Stimulated activated CD8-positive, alpha-beta memory T cell treated with anti-CD3 and anti-CD28 coated beads, Interleukin-7, amount 100 ng/mL, for 48 hours (primary cell): Measurements from ENCODE around the gene NCF4.
A peak's percentile ranks its signal among the peaks of the same experiment; 100 is the strongest.

ENCODE experiments used
- DNase-seq, 2 donors: peaks; one replicate each; pipeline ENCODE4 v3.0.0-alpha.2; 2020; ENCODE audit warnings: low read depth in 1 of 2; ENCODE audit errors: extremely low read depth in 1 of 2

NCF4 gene

GRCh38 chr22:36892292-36892691, 31.5 kb downstream of the NCF4 start:
- DNase-seq = no peak

GRCh38 chr22:36893262-36893661, 32.5 kb downstream of the NCF4 start:
- no peak for DNase-seq

DNA sequence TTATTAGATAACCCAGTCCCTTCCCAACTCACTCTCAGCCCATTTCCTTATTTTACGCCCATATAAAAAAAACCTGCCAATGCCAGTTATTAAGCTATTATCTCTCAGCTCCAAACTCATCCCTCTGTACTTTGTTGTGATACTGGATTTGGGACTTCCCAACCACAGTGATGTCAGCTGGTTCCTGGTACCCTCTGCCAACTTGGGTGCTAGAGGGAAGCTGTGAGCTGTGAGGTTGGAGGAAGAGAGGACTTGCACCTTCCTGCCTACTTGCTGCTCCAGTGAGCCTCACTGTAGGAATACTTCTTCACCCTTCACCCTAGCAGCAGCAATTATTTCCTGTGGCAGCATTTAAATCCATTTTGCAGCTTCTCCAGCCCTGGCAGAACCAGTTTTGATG, 33.5 kb downstream of the NCF4 start:
- DNase-seq = no peak

GRCh38 chr22:36897611-36898010, 36.8 kb downstream of the NCF4 start:
- DNase-seq = no peak

- no peak for DNase-seq
Measured at GRCh38 chr22:36898690-36899089, 37.9 kb downstream of the NCF4 start.

GRCh38 chr22:36899498-36899897, 38.7 kb downstream of the NCF4 start:
- DNase-seq = no peak

DNA sequence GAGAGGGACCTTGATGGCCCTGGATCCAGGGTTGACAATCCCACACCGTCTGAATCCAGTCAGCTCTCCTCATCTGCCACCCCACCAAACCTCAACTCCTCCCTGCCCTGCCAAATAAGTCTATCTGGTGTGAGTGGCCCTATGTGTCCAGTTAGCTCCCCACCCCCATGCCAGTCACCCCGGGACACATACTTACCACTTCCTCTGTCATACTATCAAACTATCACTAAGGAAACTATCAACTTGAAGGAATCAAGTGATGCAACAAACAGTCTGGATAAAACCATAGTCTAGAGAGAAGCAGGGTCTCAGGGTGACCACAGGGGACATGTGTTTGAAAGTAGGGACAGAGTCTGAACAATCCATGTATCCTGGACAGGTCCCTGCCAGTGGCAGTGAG, 39.4 kb downstream of the NCF4 start:
- DNase-seq = no peak

DNA sequence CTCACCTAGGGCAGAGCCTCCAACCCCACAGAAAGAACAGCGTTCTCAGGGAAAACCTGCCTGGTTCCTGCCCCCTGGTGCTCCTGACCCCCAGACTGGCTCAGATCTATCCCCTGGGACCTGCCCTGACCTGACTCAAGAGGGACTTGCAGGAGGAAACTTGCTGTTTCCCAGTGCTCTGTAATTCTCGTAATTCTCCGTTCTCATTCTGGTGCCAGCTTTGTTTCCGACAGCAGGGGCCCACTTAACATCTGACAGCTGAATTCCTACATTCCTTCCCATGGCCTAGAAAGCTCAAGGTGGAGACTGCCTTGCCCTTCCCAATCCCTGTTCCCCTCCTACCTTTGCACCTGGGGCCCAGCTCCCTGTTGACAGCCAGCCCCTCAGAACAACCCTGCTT, 40.1 kb downstream of the NCF4 start:
- no peak for DNase-seq

- DNase-seq = peak in 1 of 2 donors; percentile 23
Measured at GRCh38 chr22:36901411-36902142, 40.8 kb downstream of the NCF4 start.

- DNase-seq = no peak
Measured at GRCh38 chr22:36902143-36902926, 41.5 kb downstream of the NCF4 start.

- DNase-seq = no peak
Measured at GRCh38 chr22:36904260-36904880, 43.6 kb downstream of the NCF4 start.

DNA sequence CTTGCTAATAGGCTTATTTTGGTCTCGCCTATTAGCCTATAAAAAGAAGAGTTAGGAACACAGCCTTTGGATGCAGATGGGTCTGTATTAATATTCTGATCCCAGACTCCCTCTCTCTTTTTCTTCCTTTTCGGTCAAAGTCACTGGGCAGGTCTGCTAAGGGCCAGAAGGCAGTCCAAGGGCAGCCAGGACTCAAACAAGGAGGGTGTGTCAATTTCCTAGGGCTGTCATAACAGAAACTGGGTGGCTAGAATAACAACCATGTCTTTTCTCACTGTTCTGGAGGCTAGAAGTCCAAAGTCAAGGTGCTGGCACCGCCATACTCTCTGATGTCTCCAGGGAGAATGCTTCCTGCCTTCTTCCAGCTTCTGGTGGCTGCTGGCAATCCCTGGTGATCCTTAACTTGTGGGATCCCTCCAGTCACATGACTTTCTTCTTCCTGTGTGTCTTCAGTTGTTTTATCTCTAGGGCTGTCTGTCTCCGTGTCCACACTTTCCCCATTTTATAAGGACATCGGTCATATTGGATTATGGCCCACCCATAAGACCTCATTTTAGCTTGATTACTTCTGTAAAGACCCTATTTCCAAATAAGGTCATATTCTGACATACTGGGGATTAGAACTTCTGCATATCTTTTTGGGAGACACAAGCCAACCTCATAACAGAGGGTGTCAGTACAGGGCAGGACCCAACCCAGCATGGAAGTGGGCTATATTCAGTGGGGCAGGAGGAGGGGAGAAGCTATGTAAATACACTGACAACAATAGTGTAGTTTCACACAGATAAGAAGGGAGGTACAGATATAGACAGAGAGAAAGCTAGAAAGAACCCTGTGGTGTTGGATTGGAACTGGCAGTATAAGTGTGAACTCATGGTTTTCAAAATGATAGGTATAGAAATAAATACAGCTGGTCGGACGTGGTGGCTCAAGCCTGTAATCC, 46.7 kb downstream of the NCF4 start:
- no peak for DNase-seq

DNA sequence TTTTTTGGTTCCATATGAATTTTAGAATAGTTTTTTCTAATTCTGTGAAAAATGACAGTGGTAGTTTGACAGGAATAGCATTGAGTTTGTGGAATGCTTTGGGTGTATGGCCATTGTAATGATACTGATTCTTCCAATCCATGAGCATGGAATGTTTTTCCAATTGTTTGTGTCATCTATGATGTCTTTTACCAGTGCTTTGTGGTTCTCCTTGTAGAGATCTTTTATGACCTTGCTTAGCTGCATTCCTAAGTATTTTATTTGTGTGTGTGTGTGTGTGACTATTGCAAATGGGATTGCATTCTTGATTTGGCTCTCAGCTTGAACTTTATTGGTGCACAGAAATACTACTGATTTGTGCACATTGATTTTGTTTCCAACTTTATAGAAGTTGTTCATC, 49.7 kb downstream of the NCF4 start:
- DNase-seq = no peak

GRCh38 chr22:36911887-36912661, 51.3 kb downstream of the NCF4 start:
- DNase-seq = no peak

- no peak for DNase-seq
Measured at GRCh38 chr22:36912694-36913426, 52.1 kb downstream of the NCF4 start.

GRCh38 chr22:36913427-36914389, 52.9 kb downstream of the NCF4 start, which contains the start of gene CSF2RB:
CSF2RB (plus strand) TSS chr22:36913628; CDS start chr22:36922208, 8,580 bp downstream.
- no peak for DNase-seq

GRCh38 chr22:36914390-36914752, 53.6 kb downstream of the NCF4 start:
- DNase-seq = no peak

DNA sequence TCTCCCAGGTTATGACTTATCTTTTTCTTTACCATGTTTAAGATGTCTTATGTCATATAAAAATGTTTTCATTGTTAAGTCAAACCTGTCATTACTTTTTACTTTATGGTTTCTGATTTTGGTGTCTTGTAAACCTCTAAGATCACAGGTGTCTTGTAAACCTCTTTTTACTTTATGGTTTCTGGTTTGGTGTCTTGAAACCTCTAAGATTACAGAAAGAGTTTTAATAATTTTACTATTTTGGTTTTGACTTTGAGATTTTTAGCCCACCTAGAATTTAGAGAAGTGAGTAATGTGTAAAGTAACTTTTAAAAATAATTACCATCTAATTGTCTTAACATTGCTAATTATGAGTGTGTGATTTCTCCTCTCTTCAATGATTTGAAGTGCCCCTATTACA, 55.2 kb downstream of the NCF4 start:
- DNase-seq = no peak
